ENCODE measurements around the gene GZMM. TPM values are rescaled to one million over a fixed set of nuclear protein-coding genes. Genes with fewer than 3 reads are reported as not detected.

GZMM gene
- total and polyA plus RNA-seq, 2 of the 13 experiments (the other 11 are each of a cell fraction or from before 2014, with no cell fraction given): 0.07 TPM; not detected in 1

DNA sequence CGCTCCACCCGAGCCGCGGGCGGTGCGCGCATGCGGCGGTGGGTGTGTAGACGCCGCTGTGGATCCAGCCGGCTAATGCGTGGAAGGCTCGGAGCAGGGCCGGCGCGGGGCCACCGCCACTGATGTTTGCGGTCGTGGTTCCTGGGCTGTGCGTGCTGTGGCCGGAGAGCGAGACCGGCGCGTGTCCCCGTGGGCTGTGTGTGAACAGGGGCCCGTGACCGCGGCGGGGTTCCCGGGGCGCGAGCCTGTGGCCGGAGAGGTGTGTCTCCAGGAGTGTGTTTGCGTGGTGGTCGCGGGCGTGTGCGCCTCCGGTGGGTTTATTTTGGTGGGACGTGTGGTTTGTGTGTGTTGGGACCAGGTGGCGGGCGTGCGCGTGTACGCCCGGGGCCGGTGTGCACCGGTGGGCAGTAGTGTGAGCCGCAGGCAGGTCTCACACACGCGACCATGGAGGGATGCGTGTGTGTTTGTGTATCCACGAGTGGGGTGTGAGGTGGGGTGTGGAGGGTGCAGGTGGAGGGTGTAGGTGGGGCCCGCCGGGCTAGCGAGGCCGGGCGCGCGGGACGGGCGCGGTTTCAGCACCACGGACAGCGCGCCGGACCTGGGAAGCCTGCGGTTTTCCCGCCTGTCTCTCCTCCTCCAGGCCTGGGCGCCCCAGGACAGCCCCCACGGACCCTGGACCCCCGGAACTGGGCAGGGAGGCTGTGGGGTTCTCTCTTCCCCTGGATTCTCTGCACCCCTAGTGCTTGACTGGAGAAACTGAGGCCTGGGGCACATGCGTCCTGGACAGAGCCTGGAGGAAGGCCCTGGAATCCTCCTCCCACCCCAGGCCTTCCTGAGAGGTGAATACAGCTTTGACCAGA, 47.5 kb downstream of the GZMM start (continued):
- TF ChIP-seq, protein P1, sequence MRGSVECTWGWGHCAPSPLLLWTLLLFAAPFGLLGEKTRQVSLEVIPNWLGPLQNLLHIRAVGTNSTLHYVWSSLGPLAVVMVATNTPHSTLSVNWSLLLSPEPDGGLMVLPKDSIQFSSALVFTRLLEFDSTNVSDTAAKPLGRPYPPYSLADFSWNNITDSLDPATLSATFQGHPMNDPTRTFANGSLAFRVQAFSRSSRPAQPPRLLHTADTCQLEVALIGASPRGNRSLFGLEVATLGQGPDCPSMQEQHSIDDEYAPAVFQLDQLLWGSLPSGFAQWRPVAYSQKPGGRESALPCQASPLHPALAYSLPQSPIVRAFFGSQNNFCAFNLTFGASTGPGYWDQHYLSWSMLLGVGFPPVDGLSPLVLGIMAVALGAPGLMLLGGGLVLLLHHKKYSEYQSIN (CRISPR knock-in tag; IDR thresholded peaks at IDR 0.05; ENCODE audit: borderline replicate concordance): no peak
- TF ChIP-seq CCAR2 (optimal IDR thresholded peaks at IDR 0.05; ENCODE audit: low read depth, low read length) (no peak), ZNF329 (CRISPR knock-in tag; IDR thresholded peaks at IDR 0.05; ENCODE audit: low read depth) (0 out of 2 replicates have a peak, but pooled peaks have one; percentile 55), ZNF562 (CRISPR knock-in tag; IDR thresholded peaks at IDR 0.05; ENCODE audit: borderline replicate concordance) (no peak), XRCC5 (optimal IDR thresholded peaks at IDR 0.05; ENCODE audit: low read length) (no peak), TEAD2 (CRISPR knock-in tag; IDR thresholded peaks at IDR 0.05) (no peak), RARG (CRISPR knock-in tag; IDR thresholded peaks at IDR 0.05; ENCODE audit: low read depth) (no peak), ZNF263 (CRISPR knock-in tag; IDR thresholded peaks at IDR 0.05) (no peak), HDAC1 (CRISPR knock-in tag; IDR thresholded peaks at IDR 0.05) (no peak), PRMT3 (CRISPR knock-in tag; IDR thresholded peaks at IDR 0.05; ENCODE audit: borderline replicate concordance, low read depth) (0 out of 2 replicates have a peak, but pooled peaks have one; percentile 36), NR2F6 (IDR thresholded peaks at IDR 0.05) (no peak), NR2F6 (CRISPR knock-in tag; IDR thresholded peaks at IDR 0.05) (0 out of 2 replicates have a peak, but pooled peaks have one; percentile 13), ZNF564 (CRISPR knock-in tag; IDR thresholded peaks at IDR 0.05) (0 out of 2 replicates have a peak, but pooled peaks have one; percentile 50), ATM (IDR thresholded peaks at IDR 0.05; ENCODE audit: borderline replicate concordance) (no peak), ZSCAN30 (CRISPR knock-in tag; IDR thresholded peaks at IDR 0.05) (no peak), NR3C1 (CRISPR knock-in tag; IDR thresholded peaks at IDR 0.05) (no peak), SCMH1 (CRISPR knock-in tag; IDR thresholded peaks at IDR 0.05; ENCODE audit: borderline replicate concordance) (no peak), JARID2 (CRISPR knock-in tag; IDR thresholded peaks at IDR 0.05; ENCODE audit: insufficient replicate concordance) (peak; percentile 23), SP1 (IDR thresholded peaks at IDR 0.05) (no peak), SP1 (CRISPR knock-in tag; IDR thresholded peaks at IDR 0.05) (no peak), ZNF432 (CRISPR knock-in tag; IDR thresholded peaks at IDR 0.05; ENCODE audit: borderline replicate concordance) (no peak), MAFF (IDR thresholded peaks at IDR 0.05; ENCODE audit: low read depth, low read length) (no peak), ZNF317 (CRISPR knock-in tag; IDR thresholded peaks at IDR 0.05) (peak; percentile 87)
- TF ChIP-seq, protein P2, sequence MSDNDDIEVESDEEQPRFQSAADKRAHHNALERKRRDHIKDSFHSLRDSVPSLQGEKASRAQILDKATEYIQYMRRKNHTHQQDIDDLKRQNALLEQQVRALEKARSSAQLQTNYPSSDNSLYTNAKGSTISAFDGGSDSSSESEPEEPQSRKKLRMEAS (IDR thresholded peaks at IDR 0.05): peak; percentile 47; the same call in 1 of the 2 replicates
- TF ChIP-seq, protein P3, sequence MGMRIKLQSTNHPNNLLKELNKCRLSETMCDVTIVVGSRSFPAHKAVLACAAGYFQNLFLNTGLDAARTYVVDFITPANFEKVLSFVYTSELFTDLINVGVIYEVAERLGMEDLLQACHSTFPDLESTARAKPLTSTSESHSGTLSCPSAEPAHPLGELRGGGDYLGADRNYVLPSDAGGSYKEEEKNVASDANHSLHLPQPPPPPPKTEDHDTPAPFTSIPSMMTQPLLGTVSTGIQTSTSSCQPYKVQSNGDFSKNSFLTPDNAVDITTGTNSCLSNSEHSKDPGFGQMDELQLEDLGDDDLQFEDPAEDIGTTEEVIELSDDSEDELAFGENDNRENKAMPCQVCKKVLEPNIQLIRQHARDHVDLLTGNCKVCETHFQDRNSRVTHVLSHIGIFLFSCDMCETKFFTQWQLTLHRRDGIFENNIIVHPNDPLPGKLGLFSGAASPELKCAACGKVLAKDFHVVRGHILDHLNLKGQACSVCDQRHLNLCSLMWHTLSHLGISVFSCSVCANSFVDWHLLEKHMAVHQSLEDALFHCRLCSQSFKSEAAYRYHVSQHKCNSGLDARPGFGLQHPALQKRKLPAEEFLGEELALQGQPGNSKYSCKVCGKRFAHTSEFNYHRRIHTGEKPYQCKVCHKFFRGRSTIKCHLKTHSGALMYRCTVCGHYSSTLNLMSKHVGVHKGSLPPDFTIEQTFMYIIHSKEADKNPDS (CRISPR knock-in tag; IDR thresholded peaks at IDR 0.05): no peak
- TF ChIP-seq, protein P4, sequence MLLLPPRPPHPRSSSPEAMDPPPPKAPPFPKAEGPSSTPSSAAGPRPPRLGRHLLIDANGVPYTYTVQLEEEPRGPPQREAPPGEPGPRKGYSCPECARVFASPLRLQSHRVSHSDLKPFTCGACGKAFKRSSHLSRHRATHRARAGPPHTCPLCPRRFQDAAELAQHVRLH (CRISPR knock-in tag; IDR thresholded peaks at IDR 0.05; ENCODE audit: borderline replicate concordance, low read depth): peak; percentile 85
- TF ChIP-seq, protein P5, sequence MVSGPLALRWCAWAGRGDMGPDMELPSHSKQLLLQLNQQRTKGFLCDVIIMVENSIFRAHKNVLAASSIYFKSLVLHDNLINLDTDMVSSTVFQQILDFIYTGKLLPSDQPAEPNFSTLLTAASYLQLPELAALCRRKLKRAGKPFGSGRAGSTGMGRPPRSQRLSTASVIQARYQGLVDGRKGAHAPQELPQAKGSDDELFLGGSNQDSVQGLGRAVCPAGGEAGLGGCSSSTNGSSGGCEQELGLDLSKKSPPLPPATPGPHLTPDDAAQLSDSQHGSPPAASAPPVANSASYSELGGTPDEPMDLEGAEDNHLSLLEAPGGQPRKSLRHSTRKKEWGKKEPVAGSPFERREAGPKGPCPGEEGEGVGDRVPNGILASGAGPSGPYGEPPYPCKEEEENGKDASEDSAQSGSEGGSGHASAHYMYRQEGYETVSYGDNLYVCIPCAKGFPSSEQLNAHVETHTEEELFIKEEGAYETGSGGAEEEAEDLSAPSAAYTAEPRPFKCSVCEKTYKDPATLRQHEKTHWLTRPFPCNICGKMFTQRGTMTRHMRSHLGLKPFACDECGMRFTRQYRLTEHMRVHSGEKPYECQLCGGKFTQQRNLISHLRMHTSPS (CRISPR knock-in tag; IDR thresholded peaks at IDR 0.05; ENCODE audit: low read depth): no peak

Data from HepG2 (cell line).